ENCODE measurements around the gene SPHKAP.

DNA sequence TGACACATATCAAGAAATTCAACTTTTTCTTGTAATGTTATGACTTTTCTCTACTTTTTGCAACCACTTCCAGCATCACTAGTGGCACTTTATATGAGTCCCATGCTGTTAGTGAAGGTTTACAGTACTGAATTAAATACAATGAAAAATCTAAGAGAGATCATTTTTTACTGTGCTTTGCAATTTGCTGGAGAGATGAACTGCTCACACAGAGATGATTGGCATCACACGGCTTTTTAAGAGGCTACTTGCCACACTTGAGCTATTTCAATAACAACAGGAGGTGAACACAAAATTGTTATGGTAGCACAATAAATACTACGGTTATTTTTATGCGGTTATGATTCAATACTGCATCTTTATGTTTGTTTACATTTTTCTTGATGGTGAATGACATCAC lies 221.2 kb downstream of the SPHKAP start:
- TF ChIP-seq, protein P1, sequence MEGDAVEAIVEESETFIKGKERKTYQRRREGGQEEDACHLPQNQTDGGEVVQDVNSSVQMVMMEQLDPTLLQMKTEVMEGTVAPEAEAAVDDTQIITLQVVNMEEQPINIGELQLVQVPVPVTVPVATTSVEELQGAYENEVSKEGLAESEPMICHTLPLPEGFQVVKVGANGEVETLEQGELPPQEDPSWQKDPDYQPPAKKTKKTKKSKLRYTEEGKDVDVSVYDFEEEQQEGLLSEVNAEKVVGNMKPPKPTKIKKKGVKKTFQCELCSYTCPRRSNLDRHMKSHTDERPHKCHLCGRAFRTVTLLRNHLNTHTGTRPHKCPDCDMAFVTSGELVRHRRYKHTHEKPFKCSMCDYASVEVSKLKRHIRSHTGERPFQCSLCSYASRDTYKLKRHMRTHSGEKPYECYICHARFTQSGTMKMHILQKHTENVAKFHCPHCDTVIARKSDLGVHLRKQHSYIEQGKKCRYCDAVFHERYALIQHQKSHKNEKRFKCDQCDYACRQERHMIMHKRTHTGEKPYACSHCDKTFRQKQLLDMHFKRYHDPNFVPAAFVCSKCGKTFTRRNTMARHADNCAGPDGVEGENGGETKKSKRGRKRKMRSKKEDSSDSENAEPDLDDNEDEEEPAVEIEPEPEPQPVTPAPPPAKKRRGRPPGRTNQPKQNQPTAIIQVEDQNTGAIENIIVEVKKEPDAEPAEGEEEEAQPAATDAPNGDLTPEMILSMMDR (conservative IDR thresholded peaks at IDR 0.05 in 1 of 2, IDR thresholded peaks at IDR 0.05 in 1 of 2; ENCODE audit: low read depth in 1 of 2, low read length in 2 of 2) = no peak
- TF ChIP-seq EZH2 (IDR thresholded peaks at IDR 0.05; ENCODE audit: low read length, missing control alignments) = no peak
